ENCODE measurements around the gene HOXA6.

The HOXA6 gene

DNA sequence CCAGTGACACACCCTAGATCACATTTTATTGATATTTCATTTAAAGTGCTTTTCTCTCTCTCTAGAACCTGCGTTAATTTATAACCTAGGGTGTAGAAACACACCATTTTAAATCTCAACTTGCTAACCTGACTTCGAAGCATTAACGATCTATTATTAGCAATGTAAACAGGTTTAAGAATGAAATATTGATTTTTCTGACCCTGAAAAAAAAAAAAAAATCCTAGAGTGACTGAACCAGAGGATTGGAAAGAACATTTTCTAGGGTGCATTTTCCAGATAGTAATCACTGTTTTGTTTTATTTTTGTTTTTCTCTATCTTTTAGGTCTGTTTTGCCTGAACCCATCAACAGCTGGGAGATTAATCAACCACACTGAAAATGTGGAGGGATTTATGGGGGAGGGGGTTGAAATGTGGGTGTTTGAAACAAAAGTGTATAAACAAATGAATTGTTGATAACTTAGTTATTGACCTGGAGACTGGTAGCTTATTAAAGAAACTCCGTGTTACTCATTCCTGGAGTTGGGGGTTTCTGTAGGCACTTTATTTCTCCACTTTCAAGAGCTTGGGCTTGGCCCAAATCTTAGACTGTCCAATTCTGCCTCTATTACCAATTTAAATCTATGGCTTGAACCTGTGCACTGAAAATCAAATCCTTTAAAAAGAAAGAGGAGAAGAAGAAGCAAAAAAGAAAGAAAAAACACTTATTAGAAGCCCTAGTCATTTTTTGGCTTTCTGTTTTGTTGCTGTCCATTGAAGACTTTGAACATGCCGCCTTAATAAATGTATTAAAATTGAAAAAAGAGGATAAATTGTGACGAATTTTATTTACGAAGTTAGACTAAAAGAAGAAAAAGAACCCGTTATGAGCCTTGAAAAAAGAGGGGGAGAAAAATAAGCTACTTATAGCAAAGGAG lies 47.9 kb downstream of the HOXA6 start:
- TF ChIP-seq, protein P1, sequence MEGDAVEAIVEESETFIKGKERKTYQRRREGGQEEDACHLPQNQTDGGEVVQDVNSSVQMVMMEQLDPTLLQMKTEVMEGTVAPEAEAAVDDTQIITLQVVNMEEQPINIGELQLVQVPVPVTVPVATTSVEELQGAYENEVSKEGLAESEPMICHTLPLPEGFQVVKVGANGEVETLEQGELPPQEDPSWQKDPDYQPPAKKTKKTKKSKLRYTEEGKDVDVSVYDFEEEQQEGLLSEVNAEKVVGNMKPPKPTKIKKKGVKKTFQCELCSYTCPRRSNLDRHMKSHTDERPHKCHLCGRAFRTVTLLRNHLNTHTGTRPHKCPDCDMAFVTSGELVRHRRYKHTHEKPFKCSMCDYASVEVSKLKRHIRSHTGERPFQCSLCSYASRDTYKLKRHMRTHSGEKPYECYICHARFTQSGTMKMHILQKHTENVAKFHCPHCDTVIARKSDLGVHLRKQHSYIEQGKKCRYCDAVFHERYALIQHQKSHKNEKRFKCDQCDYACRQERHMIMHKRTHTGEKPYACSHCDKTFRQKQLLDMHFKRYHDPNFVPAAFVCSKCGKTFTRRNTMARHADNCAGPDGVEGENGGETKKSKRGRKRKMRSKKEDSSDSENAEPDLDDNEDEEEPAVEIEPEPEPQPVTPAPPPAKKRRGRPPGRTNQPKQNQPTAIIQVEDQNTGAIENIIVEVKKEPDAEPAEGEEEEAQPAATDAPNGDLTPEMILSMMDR (IDR thresholded peaks at IDR 0.05): no peak
- Mint-ChIP-seq H3K4me3 (peak overlapping the region; percentile 99), H3K27ac (peak overlapping the region; percentile 100), H3K36me3 (ENCODE audit: low read depth) (peaks cover 48% of the 10 kb centered on the region), H3K9me3 (no peaks in the 10 kb centered on the region), H3K27me3 (ENCODE audit: low read depth, poor library complexity) (no peaks in the 10 kb centered on the region), H3K4me1 (peaks cover 55% of the 10 kb centered on the region)
- no peak for DNase-seq

- peak overlapping the region; percentile 99 for H3K4me3 Mint-ChIP-seq
- peak; percentile 77 for DNase-seq
- peaks cover 57% of the 10 kb centered on the region for H3K36me3 Mint-ChIP-seq (ENCODE audit: low read depth)
- TF ChIP-seq, protein P1 (IDR thresholded peaks at IDR 0.05): no peak
- H3K4me1 Mint-ChIP-seq: peaks cover 50% of the 10 kb centered on the region
- peak overlapping the region; percentile 100 for H3K27ac Mint-ChIP-seq
- H3K27me3 Mint-ChIP-seq (ENCODE audit: low read depth, poor library complexity): peaks cover 3% of the 10 kb centered on the region
- no peaks in the 10 kb centered on the region for H3K9me3 Mint-ChIP-seq
These were observed 48.8 kb downstream of the HOXA6 start for GRCh38 chr7:27098578-27099451.

DNA sequence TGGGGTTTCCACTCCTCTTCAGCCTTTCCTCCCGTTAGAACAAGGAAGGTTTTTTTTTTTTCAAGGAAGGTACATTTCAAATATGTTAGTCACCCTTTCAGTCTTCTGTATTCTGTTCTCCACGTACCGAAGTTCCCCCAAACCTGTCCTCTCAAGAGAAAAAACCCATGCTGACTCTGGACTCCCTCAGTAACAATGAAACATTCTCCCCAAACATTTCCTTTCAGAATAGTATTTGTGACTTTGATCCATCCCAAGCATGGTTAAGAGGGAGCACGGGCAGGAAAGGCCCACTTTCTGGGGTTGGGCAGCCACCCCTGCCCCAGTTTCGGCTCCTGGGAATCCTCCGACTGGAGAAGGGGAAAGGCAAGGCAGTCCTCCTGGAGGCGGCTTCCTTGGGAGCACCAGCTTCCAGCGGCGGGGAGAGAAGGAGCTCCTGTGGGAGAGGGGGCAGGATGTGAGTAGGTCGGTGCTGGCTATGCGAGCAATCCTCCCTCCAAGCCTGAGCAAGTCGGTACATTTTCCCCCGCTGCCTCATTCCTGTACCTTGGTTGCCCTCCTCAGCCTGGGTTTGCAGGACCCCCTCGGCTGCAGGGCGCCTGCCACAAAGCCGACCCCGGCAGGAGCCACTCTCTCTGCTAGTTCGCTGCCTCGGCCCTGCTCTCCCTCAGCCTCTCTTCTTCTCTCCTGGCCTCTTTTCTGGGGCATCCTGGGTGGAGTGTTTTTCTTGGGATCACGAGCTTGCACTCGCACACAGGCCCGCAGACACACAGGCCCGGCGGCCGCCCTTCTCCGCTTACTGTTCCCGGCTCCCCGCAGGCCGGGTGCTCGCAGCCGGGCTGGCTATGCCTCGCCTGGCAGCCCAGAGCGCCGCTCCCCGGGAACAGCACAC lies 49.6 kb downstream of the HOXA6 start:
- peaks cover 51% of the 10 kb centered on the region for H3K4me1 Mint-ChIP-seq
- H3K4me3 Mint-ChIP-seq: peak overlapping the region; percentile 99
- peaks cover 65% of the 10 kb centered on the region for H3K36me3 Mint-ChIP-seq (ENCODE audit: low read depth)
- DNase-seq: peak; percentile 46
- H3K27me3 Mint-ChIP-seq (ENCODE audit: low read depth, poor library complexity): peaks cover 3% of the 10 kb centered on the region
- H3K27ac Mint-ChIP-seq: peak overlapping the region; percentile 100
- no peaks in the 10 kb centered on the region for H3K9me3 Mint-ChIP-seq
- TF ChIP-seq, protein P1 (IDR thresholded peaks at IDR 0.05): no peak

- Mint-ChIP-seq H3K27ac (peak overlapping the region; percentile 100), H3K4me1 (peaks cover 53% of the 10 kb centered on the region), H3K9me3 (no peaks in the 10 kb centered on the region), H3K27me3 (ENCODE audit: low read depth, poor library complexity) (peaks cover 3% of the 10 kb centered on the region), H3K36me3 (ENCODE audit: low read depth) (peaks cover 65% of the 10 kb centered on the region), H3K4me3 (peak overlapping the region; percentile 99)
- peak; percentile 48 for DNase-seq
- TF ChIP-seq, protein P1 (IDR thresholded peaks at IDR 0.05): no peak
These were observed 50.6 kb downstream of the HOXA6 start for GRCh38 chr7:27096768-27097514.

Measured in nephron progenitor cell (in vitro differentiated cells).